KMS-11 (cell line): ENCODE results near the gene RDH8.

ENCODE experiments used
- H2AFZ ChIP-seq: fragments of 200-600 bp; sonication (generic); 2 replicates; pipeline ENCODE4 v1.6.1; 2016; ENCODE audit warnings: antibody characterized with exemption, mixed run types, low read depth
- H3K27ac ChIP-seq: fragments of 200-600 bp; sonication (generic); 2 replicates; pipeline ENCODE4 v1.6.1; 2016; ENCODE audit warnings: mild to moderate bottlenecking, mixed run types
- H3K27me3 ChIP-seq: fragments of 200-600 bp; sonication (generic); 2 replicates; pipeline ENCODE4 v1.6.1; 2017; ENCODE audit warnings: mild to moderate bottlenecking, low read depth, mixed run types, moderate library complexity; ENCODE audit not compliant: insufficient read depth
- H3K36me3 ChIP-seq: fragments of 200-600 bp; sonication (generic); 2 replicates; pipeline ENCODE4 v1.6.1; 2017; ENCODE audit warnings: mild to moderate bottlenecking, mixed run types; ENCODE audit not compliant: insufficient read depth
- H3K4me1 ChIP-seq: fragments of 200-600 bp; sonication (generic); 2 replicates; pipeline ENCODE4 v1.6.1; 2016; ENCODE audit warnings: mild to moderate bottlenecking, low read depth, mixed run types; ENCODE audit not compliant: poor library complexity, severe bottlenecking
- H3K4me2 ChIP-seq: fragments of 200-600 bp; sonication (generic); 2 replicates; pipeline ENCODE4 v1.7.0; 2016; ENCODE audit warnings: mild to moderate bottlenecking, mixed run types
- H3K4me3 ChIP-seq: fragments of 200-600 bp; sonication (generic); IDR thresholded peaks from 2 replicates; pipeline ENCODE4 v1.6.1; 2017; ENCODE audit warnings: low read depth, low read length, mixed read lengths; ENCODE audit not compliant: insufficient read depth
- H3K79me2 ChIP-seq: fragments of 200-600 bp; sonication (generic); 2 replicates; pipeline ENCODE4 v1.6.1; 2016; ENCODE audit warnings: low read depth, mixed run types; ENCODE audit not compliant: insufficient read depth
- H3K9ac ChIP-seq: fragments of 200-600 bp; sonication (generic); 2 replicates; pipeline ENCODE4 v1.6.1; 2016; ENCODE audit warnings: mild to moderate bottlenecking, mixed run types
- H4K20me1 ChIP-seq: fragments of 200-600 bp; sonication (generic); 2 replicates; pipeline ENCODE4 v1.6.1; 2016; ENCODE audit warnings: mild to moderate bottlenecking, mixed run types; ENCODE audit not compliant: insufficient read depth
- TF ChIP-seq, protein P1 (sequence below): fragments of 200-600 bp; sonication (generic); conservative IDR thresholded peaks from 2 replicates; pipeline ENCODE4 v1.6.1; 2017; ENCODE audit warnings: low read depth, mild to moderate bottlenecking, antibody characterized with exemption, low read length, moderate library complexity, mixed read lengths

The RDH8 gene

GRCh38 chr19:9968820-9969687, 44.2 kb upstream of the RDH8 start:
- no peak overlapping the region for H3K9ac ChIP-seq
- H3K4me2 ChIP-seq, result no peak overlapping the region
- H3K79me2 ChIP-seq, result no peaks in the 10 kb centered on the region
- no peak overlapping the region for H3K27ac ChIP-seq
- no peaks in the 10 kb centered on the region for H3K36me3 ChIP-seq
- no peak overlapping the region for H3K4me3 ChIP-seq
- H3K27me3 ChIP-seq, result peaks cover 9% of the 10 kb centered on the region
- TF ChIP-seq, protein P1, sequence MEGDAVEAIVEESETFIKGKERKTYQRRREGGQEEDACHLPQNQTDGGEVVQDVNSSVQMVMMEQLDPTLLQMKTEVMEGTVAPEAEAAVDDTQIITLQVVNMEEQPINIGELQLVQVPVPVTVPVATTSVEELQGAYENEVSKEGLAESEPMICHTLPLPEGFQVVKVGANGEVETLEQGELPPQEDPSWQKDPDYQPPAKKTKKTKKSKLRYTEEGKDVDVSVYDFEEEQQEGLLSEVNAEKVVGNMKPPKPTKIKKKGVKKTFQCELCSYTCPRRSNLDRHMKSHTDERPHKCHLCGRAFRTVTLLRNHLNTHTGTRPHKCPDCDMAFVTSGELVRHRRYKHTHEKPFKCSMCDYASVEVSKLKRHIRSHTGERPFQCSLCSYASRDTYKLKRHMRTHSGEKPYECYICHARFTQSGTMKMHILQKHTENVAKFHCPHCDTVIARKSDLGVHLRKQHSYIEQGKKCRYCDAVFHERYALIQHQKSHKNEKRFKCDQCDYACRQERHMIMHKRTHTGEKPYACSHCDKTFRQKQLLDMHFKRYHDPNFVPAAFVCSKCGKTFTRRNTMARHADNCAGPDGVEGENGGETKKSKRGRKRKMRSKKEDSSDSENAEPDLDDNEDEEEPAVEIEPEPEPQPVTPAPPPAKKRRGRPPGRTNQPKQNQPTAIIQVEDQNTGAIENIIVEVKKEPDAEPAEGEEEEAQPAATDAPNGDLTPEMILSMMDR, result no peak
- no peaks in the 10 kb centered on the region for H3K4me1 ChIP-seq
- no peak overlapping the region for H2AFZ ChIP-seq
- no peaks in the 10 kb centered on the region for H4K20me1 ChIP-seq

DNA sequence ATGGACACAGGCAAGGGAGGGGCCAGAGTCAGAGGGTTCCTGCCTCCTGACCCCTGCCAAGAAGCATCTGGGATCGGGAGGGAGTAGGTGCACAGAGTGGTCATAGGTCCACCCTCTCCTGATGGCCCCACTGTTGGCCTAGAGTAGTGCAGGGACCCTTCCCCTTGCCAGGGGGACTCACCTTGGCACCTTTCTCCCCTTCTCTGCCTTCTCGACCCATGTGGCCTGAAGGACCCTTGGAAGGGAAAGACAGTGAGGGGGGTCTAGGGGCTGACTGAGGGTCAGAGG, 43.7 kb upstream of the RDH8 start:
- H3K4me1 ChIP-seq, result no peaks in the 10 kb centered on the region
- H3K27ac ChIP-seq, result no peak overlapping the region
- no peak overlapping the region for H3K9ac ChIP-seq
- TF ChIP-seq, protein P1, result no peak
- H4K20me1 ChIP-seq, result no peaks in the 10 kb centered on the region
- no peaks in the 10 kb centered on the region for H3K36me3 ChIP-seq
- H3K27me3 ChIP-seq, result peaks cover 14% of the 10 kb centered on the region
- no peak overlapping the region for H3K4me3 ChIP-seq
- H2AFZ ChIP-seq, result no peak overlapping the region
- no peaks in the 10 kb centered on the region for H3K79me2 ChIP-seq
- no peak overlapping the region for H3K4me2 ChIP-seq

DNA sequence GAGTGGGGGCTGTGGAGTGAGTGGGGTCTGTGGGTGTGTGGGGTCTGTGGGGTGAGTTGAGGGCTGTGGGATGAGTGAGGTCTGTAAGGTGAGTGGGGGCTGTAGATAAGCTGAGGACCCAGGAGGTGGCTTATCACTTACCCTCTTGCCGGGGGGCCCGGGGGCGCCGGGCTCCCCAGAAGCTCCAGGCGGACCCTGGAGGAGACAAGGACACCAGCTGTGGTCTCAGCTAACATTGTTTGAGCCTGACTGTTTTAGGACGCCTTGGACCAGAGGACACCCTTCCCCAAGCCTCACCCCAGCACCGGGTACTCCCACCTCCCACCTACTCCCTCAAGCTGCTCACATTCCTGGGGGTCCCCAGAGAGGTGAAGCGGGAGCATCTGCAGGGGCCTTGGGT, 42.8 kb upstream of the RDH8 start:
- Histone ChIP-seq H3K79me2 (no peaks in the 10 kb centered on the region), H3K27me3 (peaks cover 19% of the 10 kb centered on the region), H3K4me1 (no peaks in the 10 kb centered on the region), H3K36me3 (no peaks in the 10 kb centered on the region), H3K27ac (no peak overlapping the region), H2AFZ (no peak overlapping the region), H3K4me3 (no peak overlapping the region), H3K4me2 (no peak overlapping the region), H3K9ac (no peak overlapping the region), H4K20me1 (no peaks in the 10 kb centered on the region)
- TF ChIP-seq, protein P1, result no peak

DNA sequence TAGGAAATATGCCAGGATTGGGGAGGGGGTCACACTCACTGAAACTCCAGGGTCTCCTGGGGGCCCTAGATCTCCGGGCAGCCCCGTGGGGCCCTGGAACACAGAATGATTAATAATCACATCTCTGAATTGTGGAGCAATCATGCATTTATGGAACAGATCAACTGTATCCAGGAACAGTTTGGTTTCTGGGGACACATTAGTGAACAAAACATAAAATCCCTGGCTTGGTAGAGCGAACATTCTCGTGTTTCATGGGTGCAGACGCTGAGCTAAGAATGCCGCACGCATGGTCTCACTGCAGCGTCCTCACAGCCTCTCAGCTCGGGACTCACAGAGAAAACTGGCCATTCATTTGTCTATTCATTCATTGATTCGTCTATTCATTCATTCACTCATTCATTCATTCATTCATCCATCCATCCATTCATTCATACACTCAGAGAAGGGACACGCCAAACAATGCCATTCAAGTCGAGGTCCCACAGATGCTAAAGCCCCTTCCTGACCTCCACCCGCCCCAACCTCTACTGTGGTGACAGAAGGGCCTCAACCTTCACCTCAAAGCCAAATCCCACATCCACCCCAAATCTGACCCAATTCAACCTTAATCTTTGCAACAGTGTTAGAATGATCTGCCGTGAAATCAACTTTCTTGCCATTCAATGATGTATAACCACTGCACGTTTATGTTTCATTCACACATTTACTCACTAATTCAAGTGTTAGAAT, 42.0 kb upstream of the RDH8 start:
- H3K27me3 ChIP-seq, result peaks cover 22% of the 10 kb centered on the region; the same call in 1 of the 2 replicates
- no peak overlapping the region for H3K9ac ChIP-seq
- H3K4me2 ChIP-seq, result no peak overlapping the region
- H4K20me1 ChIP-seq, result no peaks in the 10 kb centered on the region
- H2AFZ ChIP-seq, result no peak overlapping the region
- no peak overlapping the region for H3K27ac ChIP-seq
- no peaks in the 10 kb centered on the region for H3K79me2 ChIP-seq
- no peaks in the 10 kb centered on the region for H3K4me1 ChIP-seq
- H3K4me3 ChIP-seq, result no peak overlapping the region
- TF ChIP-seq, protein P1, result no peak
- H3K36me3 ChIP-seq, result no peaks in the 10 kb centered on the region
